Measurements from ENCODE around the gene FRAT1.
"Not testable (repeated sequence)": the region's sequence is repeated elsewhere in the genome, so short reads cannot be mapped to it uniquely, and the experiment has no call there.

Gene FRAT1

GRCh38 chr10:97318772-97319651 lies at the start of gene FRAT1:
Gene FRAT1, plus strand, starts transcription at chr10:97319271. Its CDS starts 183 bp downstream, at chr10:97319454.
- H3K4me3 ChIP-seq (ENCODE audit: low read depth, low read length): peak within 1 kb of the TSS; percentile 72

GRCh38 chr10:97270523-97271154 lies 48.4 kb upstream of the FRAT1 start:
- H3K4me3 ChIP-seq (ENCODE audit: low read depth, low read length): no peak overlapping the region

GRCh38 chr10:97273700-97274099 lies 45.4 kb upstream of the FRAT1 start:
- H3K4me3 ChIP-seq (ENCODE audit: low read depth, low read length): no peak overlapping the region

- H3K4me3 ChIP-seq (ENCODE audit: low read depth, low read length): no peak overlapping the region
Observed at GRCh38 chr10:97274828-97275227, 44.2 kb upstream of the FRAT1 start.

- H3K4me3 ChIP-seq (ENCODE audit: low read depth, low read length): no peak overlapping the region
Observed at GRCh38 chr10:97277551-97277950, 41.5 kb upstream of the FRAT1 start.

GRCh38 chr10:97278491-97278989 lies 40.5 kb upstream of the FRAT1 start:
- H3K4me3 ChIP-seq (ENCODE audit: low read depth, low read length): no peak overlapping the region

- no peak overlapping the region for H3K4me3 ChIP-seq (ENCODE audit: low read depth, low read length)
Observed at GRCh38 chr10:97279121-97279815, 39.8 kb upstream of the FRAT1 start.

- no peak overlapping the region for H3K4me3 ChIP-seq (ENCODE audit: low read depth, low read length)
Observed at GRCh38 chr10:97280783-97281182, 38.3 kb upstream of the FRAT1 start.

GRCh38 chr10:97290076-97290475 lies 29.0 kb upstream of the FRAT1 start:
- H3K4me3 ChIP-seq (ENCODE audit: low read depth, low read length): not testable (repeated sequence)

GRCh38 chr10:97290576-97291356 lies 28.3 kb upstream of the FRAT1 start:
- not testable (repeated sequence) for H3K4me3 ChIP-seq (ENCODE audit: low read depth, low read length)

- H3K4me3 ChIP-seq (ENCODE audit: low read depth, low read length): peak overlapping the region; percentile 71
Observed at GRCh38 chr10:97291357-97292096, 27.5 kb upstream of the FRAT1 start.

- peak within 1 kb of the TSS; percentile 71 for H3K4me3 ChIP-seq (ENCODE audit: low read depth, low read length)
Observed at GRCh38 chr10:97292097-97292861, 26.8 kb upstream of the FRAT1 start, which contains the start of gene ARHGAP19. Gene ARHGAP19, minus strand, starts transcription at chr10:97292637. Its CDS starts 10 bp downstream, at chr10:97292627.

- no peak overlapping the region for H3K4me3 ChIP-seq (ENCODE audit: low read depth, low read length)
Observed at GRCh38 chr10:97292862-97293198, 26.2 kb upstream of the FRAT1 start.

- H3K4me3 ChIP-seq (ENCODE audit: low read depth, low read length): no peak overlapping the region
Observed at GRCh38 chr10:97297556-97298222, 21.4 kb upstream of the FRAT1 start.

- no peak overlapping the region for H3K4me3 ChIP-seq (ENCODE audit: low read depth, low read length)
Observed at GRCh38 chr10:97298223-97298571, 20.9 kb upstream of the FRAT1 start.

- no peak overlapping the region for H3K4me3 ChIP-seq (ENCODE audit: low read depth, low read length)
Observed at GRCh38 chr10:97300980-97301379, 18.1 kb upstream of the FRAT1 start.

GRCh38 chr10:97302088-97302791 lies 16.8 kb upstream of the FRAT1 start:
- no peak overlapping the region for H3K4me3 ChIP-seq (ENCODE audit: low read depth, low read length)

- no peak overlapping the region for H3K4me3 ChIP-seq (ENCODE audit: low read depth, low read length)
Observed at GRCh38 chr10:97307441-97307840, 11.6 kb upstream of the FRAT1 start.
